Measurements from ENCODE around the gene TNS3.
"Not testable (repeated sequence)": the region's sequence is repeated elsewhere in the genome, so short reads cannot be mapped to it uniquely, and the experiment has no call there.

TNS3 gene

DNA sequence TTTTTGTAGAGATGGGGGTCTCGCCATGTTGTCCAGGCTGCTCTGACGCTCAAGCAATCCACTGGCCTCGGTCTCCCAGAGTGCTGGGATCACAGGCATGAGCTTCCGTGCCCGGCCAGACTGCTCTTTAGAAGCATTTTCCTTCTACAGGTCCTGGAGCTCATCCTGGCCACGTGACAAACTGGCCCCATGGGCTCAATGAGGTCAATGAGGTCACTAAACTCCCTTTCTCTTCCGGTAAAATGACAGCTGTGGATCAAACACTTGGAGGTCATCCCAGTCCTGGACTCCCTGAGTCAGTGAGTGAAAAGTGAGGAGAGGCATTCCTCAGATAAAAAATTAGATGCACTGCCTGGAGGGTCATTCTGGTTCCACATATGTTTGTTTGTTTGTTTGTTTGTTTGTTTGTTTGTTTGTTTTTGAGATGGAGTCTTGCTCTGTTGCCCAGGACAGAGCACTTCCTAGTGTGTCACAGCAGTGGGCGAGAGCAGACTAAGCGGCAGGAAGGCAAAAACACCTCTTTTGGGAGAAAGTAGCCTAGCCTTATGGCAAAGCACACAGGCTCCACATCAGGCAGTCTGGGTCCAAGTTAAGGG is 134.9 kb downstream of the TNS3 start:
- DNase-seq (ENCODE audit: low spot score) = no peak
- TF ChIP-seq, protein P1, sequence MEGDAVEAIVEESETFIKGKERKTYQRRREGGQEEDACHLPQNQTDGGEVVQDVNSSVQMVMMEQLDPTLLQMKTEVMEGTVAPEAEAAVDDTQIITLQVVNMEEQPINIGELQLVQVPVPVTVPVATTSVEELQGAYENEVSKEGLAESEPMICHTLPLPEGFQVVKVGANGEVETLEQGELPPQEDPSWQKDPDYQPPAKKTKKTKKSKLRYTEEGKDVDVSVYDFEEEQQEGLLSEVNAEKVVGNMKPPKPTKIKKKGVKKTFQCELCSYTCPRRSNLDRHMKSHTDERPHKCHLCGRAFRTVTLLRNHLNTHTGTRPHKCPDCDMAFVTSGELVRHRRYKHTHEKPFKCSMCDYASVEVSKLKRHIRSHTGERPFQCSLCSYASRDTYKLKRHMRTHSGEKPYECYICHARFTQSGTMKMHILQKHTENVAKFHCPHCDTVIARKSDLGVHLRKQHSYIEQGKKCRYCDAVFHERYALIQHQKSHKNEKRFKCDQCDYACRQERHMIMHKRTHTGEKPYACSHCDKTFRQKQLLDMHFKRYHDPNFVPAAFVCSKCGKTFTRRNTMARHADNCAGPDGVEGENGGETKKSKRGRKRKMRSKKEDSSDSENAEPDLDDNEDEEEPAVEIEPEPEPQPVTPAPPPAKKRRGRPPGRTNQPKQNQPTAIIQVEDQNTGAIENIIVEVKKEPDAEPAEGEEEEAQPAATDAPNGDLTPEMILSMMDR (IDR thresholded peaks at IDR 0.05; ENCODE audit: extremely low read depth, insufficient read depth, missing control alignments) = no peak
- in situ Hi-C loops (cut with MboI; ENCODE audit: low pct_unique_long_range_greater_than_20kb, low sequenced_read_pairs, unreplicated experiment) = loop anchor here (25.0 kb wide), 1 partner anchor 365 kb away; no protein-coding TSS in a partner anchor

DNA sequence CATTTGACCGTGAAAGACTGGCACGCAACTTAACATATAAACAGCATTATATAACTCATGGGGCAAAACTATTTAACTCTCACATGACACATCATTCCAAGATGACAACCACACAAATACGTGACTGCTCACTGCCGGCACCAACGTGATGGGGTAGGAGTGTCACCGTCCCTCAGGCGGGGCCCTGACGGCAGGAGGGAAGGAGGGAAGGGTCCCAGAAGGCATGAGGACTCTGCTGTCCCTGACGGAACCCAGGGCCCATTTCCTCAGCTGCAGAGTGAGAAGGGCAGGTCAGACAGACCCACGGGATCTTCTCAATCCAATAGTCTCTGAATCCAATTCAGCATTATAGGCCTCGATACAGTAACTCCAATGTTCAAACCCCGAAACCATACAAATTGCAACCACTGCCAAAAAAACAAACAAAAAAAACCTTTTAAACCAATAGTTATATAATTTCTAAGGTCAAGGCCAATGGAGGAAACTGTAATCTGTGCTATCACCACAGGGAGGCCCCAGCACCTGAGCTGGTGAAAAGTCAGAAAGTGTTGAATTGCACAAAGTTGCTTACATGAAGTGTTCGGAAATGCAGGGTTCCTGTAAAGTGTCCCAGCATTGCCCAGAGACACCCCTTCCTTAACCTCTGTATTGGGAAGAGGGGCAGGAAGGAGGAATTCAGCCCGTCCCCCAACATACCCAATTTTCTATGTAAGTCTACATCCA is 137.4 kb downstream of the TNS3 start:
- peak; percentile 55 for DNase-seq (ENCODE audit: low spot score)

DNA sequence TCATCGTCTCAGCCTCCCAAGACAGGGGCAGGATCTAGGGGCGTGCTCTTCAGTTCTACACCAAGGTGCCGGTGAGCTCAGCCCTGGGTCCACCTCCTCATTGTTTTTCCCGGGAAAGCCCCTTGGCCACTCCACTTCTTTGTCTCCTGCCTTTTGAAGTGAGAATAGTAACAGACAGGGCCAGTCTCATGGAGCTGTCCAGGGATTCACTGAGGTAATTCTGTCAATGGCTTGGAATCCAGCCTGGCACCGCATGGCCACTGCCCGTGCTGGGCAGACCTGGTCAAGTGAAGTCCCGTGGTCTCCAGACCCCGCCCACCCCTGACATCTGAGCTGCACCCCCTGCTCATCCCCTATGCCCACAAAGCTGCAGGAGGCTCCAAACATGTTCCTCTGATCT is 138.9 kb downstream of the TNS3 start:
- in situ Hi-C loops (cut with MboI; ENCODE audit: low pct_unique_long_range_greater_than_20kb, low sequenced_read_pairs, unreplicated experiment) = loop anchor here (25.0 kb wide), 1 partner anchor 369 kb away; no protein-coding TSS in a partner anchor
- DNase-seq (ENCODE audit: low spot score) = no peak
- TF ChIP-seq, protein P1 (IDR thresholded peaks at IDR 0.05; ENCODE audit: extremely low read depth, insufficient read depth, missing control alignments) = no peak

More for the DNA sequence above, 137.4 kb downstream of the TNS3 start:
- TF ChIP-seq, protein P1 (IDR thresholded peaks at IDR 0.05; ENCODE audit: extremely low read depth, insufficient read depth, missing control alignments) = peak; percentile 71
- in situ Hi-C loops (cut with MboI; ENCODE audit: low pct_unique_long_range_greater_than_20kb, low sequenced_read_pairs, unreplicated experiment) = loop anchor here (25.0 kb wide), 1 partner anchor 368 kb away; no protein-coding TSS in a partner anchor

DNA sequence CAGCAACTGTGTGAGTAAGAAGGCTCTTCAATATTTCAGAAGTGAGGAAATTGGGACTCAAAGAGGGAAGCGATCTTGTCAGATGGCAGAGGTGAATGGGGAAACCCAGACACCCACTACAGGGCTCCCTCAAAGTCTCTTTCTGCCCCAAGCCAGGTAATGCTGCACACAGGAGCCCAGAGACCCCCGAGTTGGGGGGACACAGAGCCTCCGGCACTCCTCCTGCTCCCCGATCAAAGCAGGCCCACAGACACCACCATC is 139.4 kb downstream of the TNS3 start:
- TF ChIP-seq, protein P1 (IDR thresholded peaks at IDR 0.05; ENCODE audit: extremely low read depth, insufficient read depth, missing control alignments) = no peak
- in situ Hi-C loops (cut with MboI; ENCODE audit: low pct_unique_long_range_greater_than_20kb, low sequenced_read_pairs, unreplicated experiment) = loop anchor here (25.0 kb wide), 1 partner anchor 370 kb away; no protein-coding TSS in a partner anchor
- DNase-seq (ENCODE audit: low spot score) = no peak

DNA sequence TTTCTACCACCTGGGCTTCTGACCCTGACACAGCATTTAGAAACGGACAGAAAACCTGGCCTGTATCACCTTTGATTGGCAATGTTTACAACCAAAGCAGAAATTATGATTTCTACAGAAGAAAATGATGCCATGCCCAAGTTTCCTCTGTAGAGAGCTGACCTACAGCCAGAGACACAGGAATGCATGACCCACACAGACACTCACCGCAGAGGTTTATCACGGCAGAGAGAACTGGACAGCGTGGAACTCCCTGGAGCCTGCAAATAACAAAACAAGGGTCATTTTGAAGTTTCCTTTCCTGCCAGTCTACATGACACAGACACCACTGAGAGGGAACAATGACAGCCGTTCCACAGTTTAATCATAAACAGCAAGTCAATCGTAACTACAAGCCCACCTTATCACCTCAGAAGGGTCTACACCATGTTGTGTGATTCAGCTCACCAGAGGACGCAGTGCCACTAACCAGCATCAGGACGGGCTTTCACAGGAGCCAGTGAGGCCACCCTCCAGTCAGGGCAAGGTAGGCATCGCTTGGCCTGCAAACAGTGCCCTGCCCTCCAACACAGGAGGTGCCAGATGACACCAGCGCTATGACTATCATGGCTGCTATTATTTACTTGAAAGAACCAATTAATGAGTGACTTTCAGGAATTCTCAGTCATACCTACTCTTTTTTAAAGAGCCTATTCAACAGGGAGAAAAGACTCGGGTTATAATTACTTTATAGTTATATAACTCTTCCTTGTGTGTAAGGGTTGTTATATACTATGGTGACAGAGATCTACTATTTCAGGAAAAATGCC is 139.9 kb downstream of the TNS3 start:
- TF ChIP-seq, protein P1 (IDR thresholded peaks at IDR 0.05; ENCODE audit: extremely low read depth, insufficient read depth, missing control alignments) = no peak
- DNase-seq (ENCODE audit: low spot score) = no peak
- in situ Hi-C loops (cut with MboI; ENCODE audit: low pct_unique_long_range_greater_than_20kb, low sequenced_read_pairs, unreplicated experiment) = loop anchor here (25.0 kb wide), 1 partner anchor 370 kb away; no protein-coding TSS in a partner anchor

DNA sequence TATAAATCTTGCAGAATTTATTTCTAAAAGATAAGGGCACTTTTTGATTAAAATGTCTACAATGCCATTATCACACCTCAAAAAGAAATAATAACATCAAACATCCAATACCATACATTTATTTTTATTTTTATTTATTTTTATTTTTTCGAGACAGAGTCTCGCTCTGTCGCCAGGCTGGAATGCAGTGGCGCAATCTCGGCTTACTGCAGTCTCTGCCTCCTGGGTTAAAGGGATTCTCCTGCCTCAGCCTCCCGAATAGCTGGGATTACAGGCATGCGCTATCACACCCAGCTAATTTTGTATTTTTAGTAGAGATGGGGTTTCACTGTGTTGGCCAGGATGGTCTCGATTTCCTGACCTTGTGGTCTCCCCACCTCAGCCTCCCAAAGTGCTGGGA is 140.9 kb downstream of the TNS3 start:
- not testable (repeated sequence) for DNase-seq (ENCODE audit: low spot score)
- in situ Hi-C loops (cut with MboI; ENCODE audit: low pct_unique_long_range_greater_than_20kb, low sequenced_read_pairs, unreplicated experiment) = loop anchor here (25.0 kb wide), 1 partner anchor 371 kb away; no protein-coding TSS in a partner anchor
